IPS-11a (cell line): ENCODE results near the gene AKT3.
"Not testable (repeated sequence)": the region's sequence is repeated elsewhere in the genome, so short reads cannot be mapped to it uniquely, and the experiment has no call there.

Experiments used
- H3K4me3 ChIP-seq: one replicate; pipeline ENCODE4 v1.5.1; 2013; ENCODE audit warnings: low read depth, low read length, control low read depth

AKT3 gene

GRCh38 chr1:243850202-243850451, at the start of gene AKT3:
TSS of gene AKT3 (minus strand) at chr1:243850243. CDS start at chr1:243843170, 7,073 bp downstream.
- peak within 1 kb of the TSS; percentile 69 for H3K4me3 ChIP-seq

GRCh38 chr1:243898278-243898677, 48.2 kb upstream of the AKT3 start:
- H3K4me3 ChIP-seq: no peak overlapping the region

- H3K4me3 ChIP-seq: no peak overlapping the region
Observed at GRCh38 chr1:243896313-243896712, 46.3 kb upstream of the AKT3 start.

- H3K4me3 ChIP-seq: no peak overlapping the region
Observed at GRCh38 chr1:243892456-243892855, 42.4 kb upstream of the AKT3 start.

- H3K4me3 ChIP-seq: no peak overlapping the region
Observed at GRCh38 chr1:243890576-243890975, 40.5 kb upstream of the AKT3 start.

GRCh38 chr1:243885806-243886205, 35.8 kb upstream of the AKT3 start:
- no peak overlapping the region for H3K4me3 ChIP-seq

GRCh38 chr1:243884603-243885002, 34.6 kb upstream of the AKT3 start:
- no peak overlapping the region for H3K4me3 ChIP-seq

- H3K4me3 ChIP-seq: no peak overlapping the region
Observed at GRCh38 chr1:243883551-243883950, 33.5 kb upstream of the AKT3 start.

GRCh38 chr1:243882276-243882675, 32.2 kb upstream of the AKT3 start:
- H3K4me3 ChIP-seq: no peak overlapping the region

GRCh38 chr1:243877058-243877457, 27.0 kb upstream of the AKT3 start:
- not testable (repeated sequence) for H3K4me3 ChIP-seq

- no peak overlapping the region for H3K4me3 ChIP-seq
Observed at GRCh38 chr1:243855616-243856318, 5.7 kb upstream of the AKT3 start.

GRCh38 chr1:243851765-243852164, 1.7 kb upstream of the AKT3 start:
- peak overlapping the region; percentile 69 for H3K4me3 ChIP-seq

- peak overlapping the region; percentile 69 for H3K4me3 ChIP-seq
Observed at GRCh38 chr1:243851257-243851756, 1.3 kb upstream of the AKT3 start.

- H3K4me3 ChIP-seq: peak overlapping the region; percentile 69
Observed at GRCh38 chr1:243850452-243851256, 611 bp upstream of the AKT3 start.

- peak overlapping the region; percentile 60 for H3K4me3 ChIP-seq
Observed at GRCh38 chr1:243849421-243850201, 432 bp downstream of the AKT3 start.

- peak overlapping the region; percentile 60 for H3K4me3 ChIP-seq
Observed at GRCh38 chr1:243848858-243849420, 1.1 kb downstream of the AKT3 start.

- H3K4me3 ChIP-seq: peak overlapping the region; percentile 60
Observed at GRCh38 chr1:243848165-243848857, 1.7 kb downstream of the AKT3 start.

GRCh38 chr1:243846761-243847160, 3.3 kb downstream of the AKT3 start:
- H3K4me3 ChIP-seq: no peak overlapping the region

GRCh38 chr1:243845888-243846287, 4.2 kb downstream of the AKT3 start:
- no peak overlapping the region for H3K4me3 ChIP-seq

- no peak overlapping the region for H3K4me3 ChIP-seq
Observed at GRCh38 chr1:243844186-243844585, 5.9 kb downstream of the AKT3 start.
